Right kidney (tissue), 1 donor: ENCODE measurements around the gene CHAC1.

Experiments used
- DNase-seq: peaks from one replicate; pipeline ENCODE4 v3.0.0-alpha.2; 2016

CHAC1 gene

DNA sequence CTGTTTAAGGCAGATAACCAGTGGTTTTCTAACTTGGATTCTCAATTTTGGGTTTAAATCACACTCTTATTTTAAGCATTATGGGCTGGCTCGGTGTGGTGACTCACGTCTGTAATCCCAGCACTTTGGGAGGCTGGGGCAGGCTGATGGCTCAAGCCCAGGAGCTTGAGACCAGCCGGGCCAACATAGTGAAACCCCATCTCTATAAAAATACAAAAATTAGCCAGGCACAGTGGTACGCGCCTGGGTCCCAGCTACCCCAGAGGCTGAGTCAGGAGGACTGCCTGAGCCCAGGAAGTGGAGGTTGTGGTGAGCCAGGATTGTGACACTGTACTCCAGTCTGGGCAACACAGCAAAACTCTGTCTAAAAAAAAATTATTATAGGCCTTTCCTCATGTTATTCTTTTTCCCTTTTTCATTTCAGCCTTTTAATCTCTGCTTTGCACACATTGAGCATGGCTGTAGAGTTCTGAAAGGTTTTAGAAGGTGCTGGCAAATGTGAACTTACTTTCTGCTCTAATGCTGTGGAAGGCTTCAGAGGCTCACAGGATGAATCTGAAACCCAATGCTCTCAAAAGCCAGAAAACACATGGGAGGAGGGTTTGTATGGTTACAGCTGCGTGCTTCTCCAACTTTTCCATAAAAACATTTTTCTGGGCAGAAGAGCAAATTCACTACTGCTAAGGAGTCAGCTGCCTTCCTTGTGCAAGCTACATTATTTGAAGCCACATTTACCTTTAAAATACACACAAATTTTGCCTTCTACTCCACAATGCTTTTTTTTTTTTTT is 32.5 kb downstream of the CHAC1 start:
- DNase-seq = no peak

GRCh38 chr15:40986820-40987219 is 33.5 kb downstream of the CHAC1 start:
- no peak for DNase-seq

- no peak for DNase-seq
Observed at GRCh38 chr15:40988156-40988555, 34.9 kb downstream of the CHAC1 start.

DNA sequence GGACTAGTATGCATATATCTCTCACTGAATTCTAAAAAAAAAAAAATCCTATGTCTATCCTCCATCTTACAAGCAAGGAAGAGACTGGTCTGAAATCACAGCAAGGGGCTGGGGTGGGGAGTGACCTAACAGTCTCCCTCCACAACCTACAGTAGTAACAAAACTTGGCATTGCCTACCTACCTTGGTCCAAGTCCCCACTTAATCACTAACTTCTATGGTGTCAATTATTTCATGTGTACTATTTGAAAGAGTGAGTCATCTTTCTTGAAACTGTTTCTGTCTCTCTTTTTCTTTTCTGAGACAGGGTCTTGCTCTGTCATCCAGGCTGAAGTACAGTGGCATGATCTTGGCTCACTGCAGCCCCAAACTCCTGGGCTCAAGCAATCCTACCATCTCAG is 36.8 kb downstream of the CHAC1 start:
- no peak for DNase-seq

DNA sequence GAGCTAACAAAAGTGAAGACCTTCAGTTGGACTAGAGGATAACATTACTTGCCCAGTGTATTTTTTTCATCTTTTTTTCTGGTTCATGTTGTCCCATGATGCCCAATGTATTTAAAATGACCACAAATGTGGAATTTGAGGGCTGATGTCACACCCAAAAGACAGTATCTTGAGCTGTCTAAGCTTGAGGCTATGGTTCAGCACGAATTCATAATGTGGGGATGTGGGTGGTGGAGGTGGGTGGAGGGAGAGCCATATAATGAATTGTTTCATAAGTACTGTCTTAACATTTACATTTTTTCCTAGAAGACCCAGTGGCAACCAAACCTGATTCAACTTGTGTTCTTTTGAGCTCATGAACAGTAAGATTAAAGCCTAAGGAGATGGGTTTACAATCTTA is 37.5 kb downstream of the CHAC1 start:
- DNase-seq = no peak

DNA sequence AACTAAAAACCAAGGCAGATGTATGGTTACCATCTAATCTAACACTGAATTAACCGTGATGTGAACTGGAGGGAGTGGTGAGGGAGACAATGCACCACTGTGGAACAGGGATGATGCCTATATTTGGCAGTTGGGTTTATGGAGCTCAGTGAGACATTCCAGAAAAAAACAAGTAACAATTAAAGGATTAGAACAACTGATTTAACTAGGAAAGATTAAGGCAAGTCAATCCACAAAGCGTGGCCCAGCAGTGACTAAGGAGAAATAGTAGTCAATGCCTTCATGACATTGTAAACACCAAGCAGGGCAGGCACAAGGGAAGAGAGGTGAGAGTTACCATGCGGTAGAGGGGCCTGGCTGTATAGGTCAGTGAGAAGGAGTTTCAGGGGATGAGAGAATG is 38.1 kb downstream of the CHAC1 start:
- DNase-seq = no peak

DNA sequence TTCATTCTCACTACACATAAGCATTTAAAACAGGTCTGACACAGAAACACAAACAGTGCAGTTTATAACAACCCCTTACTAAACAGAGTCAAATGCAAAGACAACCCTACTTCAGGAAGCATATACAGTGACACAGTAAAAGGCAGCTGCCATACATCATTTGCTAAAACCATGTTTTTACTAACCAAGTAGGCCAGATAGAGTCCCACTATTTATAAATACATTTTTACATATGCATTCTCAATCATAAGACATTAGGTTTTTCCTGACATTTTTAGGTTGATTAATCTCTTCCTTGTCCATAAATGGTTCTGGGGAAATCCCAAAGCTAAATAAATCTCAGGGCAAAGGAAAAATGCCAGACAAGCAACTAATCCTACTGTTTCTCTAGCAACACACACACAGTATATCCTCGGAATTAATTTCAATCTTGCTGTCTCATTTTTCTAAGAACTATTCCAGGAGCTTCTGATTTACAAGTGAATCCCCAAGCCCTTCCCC is 39.0 kb downstream of the CHAC1 start:
- peak; percentile 17 for DNase-seq

GRCh38 chr15:40992825-40993224 is 39.6 kb downstream of the CHAC1 start:
- no peak for DNase-seq

DNA sequence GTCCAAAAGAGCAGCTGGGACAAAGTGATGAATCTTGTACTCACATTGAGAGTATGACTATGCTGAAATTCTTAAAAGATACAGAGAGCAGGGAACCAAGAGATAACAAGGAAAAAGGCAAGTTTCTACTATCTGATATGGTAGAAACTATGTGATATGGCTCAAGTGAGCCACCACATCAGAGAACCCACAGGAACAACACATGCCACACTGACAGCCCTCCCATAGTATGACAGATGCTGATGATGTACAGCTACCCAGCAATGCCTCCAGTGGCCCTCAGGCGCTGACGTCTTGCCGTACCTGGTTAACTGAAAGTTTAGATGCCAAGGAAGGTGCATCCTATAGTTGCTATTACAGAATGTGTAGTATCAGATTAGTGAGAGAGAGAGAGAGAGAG is 42.4 kb downstream of the CHAC1 start:
- DNase-seq = no peak

GRCh38 chr15:40999190-40999589 is 45.9 kb downstream of the CHAC1 start:
- no peak for DNase-seq

DNA sequence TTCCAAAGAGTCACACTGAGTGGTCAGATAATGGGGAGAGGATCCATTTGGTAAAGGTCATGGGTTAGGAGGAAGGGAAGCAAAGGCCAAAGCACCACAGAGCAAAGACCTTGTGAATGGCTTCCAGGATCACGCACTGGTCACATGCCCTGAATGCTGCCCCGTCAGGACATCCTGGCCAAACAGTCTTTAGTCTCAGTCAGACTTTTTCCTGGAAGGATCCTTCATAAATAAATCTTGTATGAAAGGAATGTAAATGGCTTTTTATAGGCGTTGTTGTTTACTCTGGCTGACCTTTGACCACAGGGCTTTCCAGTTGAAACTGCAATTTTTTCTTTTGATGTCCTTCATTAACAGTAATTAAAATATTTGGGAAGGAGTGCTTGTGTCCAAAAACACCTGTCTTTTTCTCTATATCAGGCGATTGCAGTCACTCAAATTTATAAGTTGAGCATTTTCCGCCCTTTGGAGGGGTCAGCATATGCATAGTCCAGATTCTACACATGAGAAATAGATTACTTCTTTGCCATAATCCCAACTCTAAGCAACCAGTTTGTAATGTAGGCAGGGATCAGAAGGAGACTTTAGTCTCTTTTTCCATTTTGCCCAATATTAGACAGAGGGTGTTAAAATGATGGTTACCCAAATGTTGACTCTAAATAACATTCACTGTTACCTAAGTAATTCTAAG is 48.4 kb downstream of the CHAC1 start:
- DNase-seq = no peak

DNA sequence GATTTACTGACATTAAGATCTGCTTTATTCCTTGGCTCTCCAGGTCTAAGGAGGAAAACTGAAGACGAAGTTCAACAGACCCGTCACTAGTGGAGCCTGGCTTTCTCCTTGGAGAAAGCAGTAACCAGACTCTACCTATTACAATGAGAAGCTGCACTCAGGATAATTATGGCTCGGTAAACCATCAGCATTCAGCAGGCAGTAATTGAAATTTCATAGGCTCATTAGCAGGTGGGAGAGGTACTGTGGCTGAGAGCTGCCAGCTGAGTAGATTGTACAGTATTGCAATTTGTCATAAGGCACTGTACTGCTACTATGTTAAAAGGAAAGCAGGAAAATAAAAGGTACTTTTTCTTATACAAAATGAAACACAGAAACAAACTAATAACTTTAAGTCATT is 51.2 kb downstream of the CHAC1 start:
- DNase-seq = no peak
